OCI-LY3 (cell line): Measurements from ENCODE around the gene HIRIP3.

Experiments
- H2AFZ ChIP-seq: fragments of 200-600, 300-600 bp; shearing (Covaris generic); 2 replicates; pipeline ENCODE4 v1.6.0; 2014; ENCODE audit warnings: antibody characterized with exemption, low read depth, low read length
- H3K27ac ChIP-seq: fragments of 200-600, 300-600 bp; sonication (generic); 2 replicates; pipeline ENCODE4 v1.5.1; 2014; ENCODE audit warnings: mild to moderate bottlenecking, low read length, moderate library complexity, mixed read lengths
- H3K27me3 ChIP-seq: fragments of 200-600, 300-600 bp; sonication (generic); 2 replicates; pipeline ENCODE4 v1.6.1; 2014; ENCODE audit warnings: low read depth, low read length, mixed read lengths
- H3K36me3 ChIP-seq: fragments of 200-600, 300-600 bp; sonication (generic); replicated peaks from 2 replicates; pipeline ENCODE3; 2014; ENCODE audit warnings: low read depth, low read length, mixed read lengths
- H3K4me1 ChIP-seq: fragments of 300-600, 200-600 bp; sonication (generic); 2 replicates; pipeline ENCODE4 v1.6.1; 2014; ENCODE audit warnings: low read length, mixed read lengths
- H3K4me2 ChIP-seq: fragments of 200-600, 300-600 bp; sonication (generic); 2 replicates; pipeline ENCODE4 v1.6.1; 2014; ENCODE audit warnings: low read length, mixed read lengths
- H3K4me3 ChIP-seq: fragments of 300-600, 200-600 bp; sonication (generic); 2 replicates; pipeline ENCODE4 v1.5.1; 2014; ENCODE audit warnings: antibody characterized with exemption, mild to moderate bottlenecking, low read length, moderate library complexity
- H3K79me2 ChIP-seq: fragments of 300-600, 200-600 bp; shearing (Covaris generic); 2 replicates; pipeline ENCODE4 v1.6.1; 2014; ENCODE audit warnings: mild to moderate bottlenecking, low read length, mixed read lengths
- H3K9ac ChIP-seq: fragments of 300-600, 200-600 bp; shearing (Covaris generic); 2 replicates; pipeline ENCODE4 v1.6.0; 2014; ENCODE audit warnings: mild to moderate bottlenecking, low read length, moderate library complexity
- H3K9me3 ChIP-seq: fragments of 200-600, 300-600 bp; shearing (Covaris generic); 2 replicates; pipeline ENCODE4 v1.6.1; 2014; ENCODE audit warnings: low read length, mixed read lengths; ENCODE audit not compliant: insufficient read depth
- H4K20me1 ChIP-seq: fragments of 200-600, 300-600 bp; sonication (generic); 2 replicates; pipeline ENCODE4 v1.6.1; 2016; ENCODE audit warnings: low read length, mixed read lengths; ENCODE audit not compliant: insufficient read depth
- CTCF ChIP-seq: fragments of 200-600, 300-600 bp; sonication (generic); IDR thresholded peaks from 2 replicates; pipeline ENCODE4 v1.5.1; 2014; ENCODE audit warnings: antibody characterized with exemption, low read length, low read depth
- EZH2phosphoT487 ChIP-seq: fragments of 200-600 bp; shearing (Covaris generic); IDR thresholded peaks from 2 replicates; pipeline ENCODE4 v1.6.1; 2018; ENCODE audit warnings: antibody characterized with exemption, mixed run types, low read depth

Gene HIRIP3

GRCh38 chr16:29951625-29952365 is 43.6 kb downstream of the HIRIP3 start:
- Histone ChIP-seq H3K27ac (no peak overlapping the region), H3K4me3 (no peak overlapping the region), H3K27me3 (no peaks in the 10 kb centered on the region), H3K9ac (no peak overlapping the region), H3K9me3 (0 out of 2 replicates have a peak, but pooled peaks cover 5% of the 10 kb centered on the region), H3K79me2 (no peaks in the 10 kb centered on the region), H2AFZ (no peak overlapping the region), H4K20me1 (no peaks in the 10 kb centered on the region), H3K4me2 (no peak overlapping the region), H3K36me3 (no peaks in the 10 kb centered on the region), H3K4me1 (peaks cover 6% of the 10 kb centered on the region; the same call in 1 of the 2 replicates)
- TF ChIP-seq CTCF (no peak), EZH2phosphoT487 (no peak)

- H3K9ac ChIP-seq: no peak overlapping the region
- no peaks in the 10 kb centered on the region for H3K36me3 ChIP-seq
- no peaks in the 10 kb centered on the region for H3K27me3 ChIP-seq
- no peaks in the 10 kb centered on the region for H4K20me1 ChIP-seq
- no peak overlapping the region for H3K4me2 ChIP-seq
- no peak overlapping the region for H2AFZ ChIP-seq
- H3K79me2 ChIP-seq: no peaks in the 10 kb centered on the region
- 0 out of 2 replicates have a peak, but pooled peaks cover 5% of the 10 kb centered on the region for H3K9me3 ChIP-seq
- H3K4me1 ChIP-seq: peaks cover 6% of the 10 kb centered on the region; the same call in 1 of the 2 replicates
- TF ChIP-seq EZH2phosphoT487: no peak
- no peak overlapping the region for H3K27ac ChIP-seq
- no peak overlapping the region for H3K4me3 ChIP-seq
Observed at GRCh38 chr16:29950806-29951461, 44.5 kb downstream of the HIRIP3 start.

- Histone ChIP-seq H4K20me1 (no peaks in the 10 kb centered on the region), H3K36me3 (no peaks in the 10 kb centered on the region), H3K27me3 (no peaks in the 10 kb centered on the region), H3K9me3 (0 out of 2 replicates have a peak, but pooled peaks cover 5% of the 10 kb centered on the region), H3K9ac (no peak overlapping the region), H2AFZ (no peak overlapping the region), H3K4me3 (no peak overlapping the region), H3K4me1 (no peaks in the 10 kb centered on the region; the same call in 1 of the 2 replicates), H3K4me2 (no peak overlapping the region), H3K27ac (no peak overlapping the region), H3K79me2 (no peaks in the 10 kb centered on the region)
- TF ChIP-seq EZH2phosphoT487 (no peak), CTCF (no peak)
Observed at GRCh38 chr16:29947897-29948296, 47.5 kb downstream of the HIRIP3 start.

GRCh38 chr16:29943846-29944799 is 51.3 kb downstream of the HIRIP3 start:
- TF ChIP-seq CTCF (no peak), EZH2phosphoT487 (no peak)
- no peaks in the 10 kb centered on the region for H3K79me2 ChIP-seq
- H3K4me1 ChIP-seq: no peaks in the 10 kb centered on the region; the same call in 1 of the 2 replicates
- H3K9ac ChIP-seq: no peak overlapping the region
- no peaks in the 10 kb centered on the region for H4K20me1 ChIP-seq
- H3K36me3 ChIP-seq: no peaks in the 10 kb centered on the region
- H3K27me3 ChIP-seq: no peaks in the 10 kb centered on the region
- H3K4me2 ChIP-seq: peak overlapping the region; percentile 28; the same call in 1 of the 2 replicates
- no peaks in the 10 kb centered on the region for H3K9me3 ChIP-seq
- no peak overlapping the region for H2AFZ ChIP-seq
- H3K4me3 ChIP-seq: peak overlapping the region; percentile 44; the same call in 1 of the 2 replicates
- H3K27ac ChIP-seq: no peak overlapping the region
